Measurements from ENCODE around the gene VAPA. TPM values are rescaled to one million over a fixed set of nuclear protein-coding genes. Genes with fewer than 3 reads are reported as not detected.

The VAPA gene
- total and polyA plus RNA-seq, 9 of the 15 experiments (the other 6 are each of a cell fraction or from before 2014, with no cell fraction given), result 219 to 902 (median 526) TPM

GRCh38 chr18:9969247-9969646, 55.4 kb downstream of the VAPA start:
- CTCF ChIA-PET (ENCODE audit: low intra/inter-chr PET ratio), result no interaction called here
- BruUV-seq (replicated peaks), result no TSS peak
- no peaks in the 10 kb centered on the region for H3K36me3 ChIP-seq (ENCODE audit: control insufficient read depth, insufficient read depth, low read length)
- no peaks in the 10 kb centered on the region for H3K27me3 ChIP-seq (ENCODE audit: control insufficient read depth in 2 of 2, insufficient read depth in 2 of 2, low read length in 2 of 2)
- intact Hi-C loops (cut with micrococcal nuclease), result loop anchor here (5.0 kb wide), 1 partner anchor 287 kb away; no protein-coding TSS in a partner anchor
- DNase-seq (ENCODE audit: extremely low read depth in 1 of 4, low spot score in 3 of 4), result no peak
- TF ChIP-seq PRPF4 (IDR thresholded peaks at IDR 0.05; ENCODE audit: insufficient read depth, low read depth, low read length, poor library complexity, severe bottlenecking), result no peak
- TF ChIP-seq POU5F1 (IDR thresholded peaks at IDR 0.05; ENCODE audit: borderline replicate concordance, low read depth, low read length, partially characterized antibody), result no peak
- peak in 1 of 2 experiments; percentile 39; a peak in 1 of 4 replicates for TF ChIP-seq KDM1A (IDR thresholded peaks at IDR 0.05)
- peaks cover 8 to 12% of the 10 kb centered on the region in 2 experiments for H3K4me1 ChIP-seq (replicated peaks in 1 of 2; ENCODE audit: control insufficient read depth in 2 of 2, insufficient read depth in 2 of 2, low read length in 2 of 2)
- no peak for ATAC-seq
- H3K9ac ChIP-seq (ENCODE audit: insufficient read depth in 1 of 2, low read depth in 2 of 2, low read length in 2 of 2), result no peak overlapping the region
- FAIRE-seq, result no peak
- no peak overlapping the region for H3K4me2 ChIP-seq (ENCODE audit: insufficient read depth, low read length)
- no peaks in the 10 kb centered on the region for H3K9me3 ChIP-seq (replicated peaks; ENCODE audit: control insufficient read depth, insufficient read depth, low read depth, low read length)
- no peak overlapping the region for H3K4me3 ChIP-seq
- no peaks in the 10 kb centered on the region for H3K79me2 ChIP-seq (ENCODE audit: control insufficient read depth, insufficient read depth, low read length)
- 58% methylated on average over 9 of the region's 14 CpGs for whole genome bisulfite sequencing (ENCODE audit: insufficient coverage, low coverage, missing lambda C conversion rate)
- in situ Hi-C loops (cut with MboI), result no loop called here
- H3K9me1 ChIP-seq (ENCODE audit: control insufficient read depth, insufficient read depth, low read length), result no peaks in the 10 kb centered on the region
- H3K27ac ChIP-seq (ENCODE audit: extremely low read depth, low read depth, low read length), result no peak overlapping the region
- POLR2A ChIA-PET, result interaction anchor here (0.6 to 1.0 kb wide), 2 partner anchors 9 to 1338 kb away, joined by 3 to 4 read pairs; no protein-coding TSS in a partner anchor
- no peak overlapping the region for H2AFZ ChIP-seq (ENCODE audit: low read depth, low read length)
- H4K20me1 ChIP-seq (replicated peaks; ENCODE audit: control insufficient read depth, insufficient read depth, low read length), result no peaks in the 10 kb centered on the region

- no TSS peak for BruUV-seq (replicated peaks)
- peak; percentile 89 for ATAC-seq
- TF ChIP-seq, protein P1, sequence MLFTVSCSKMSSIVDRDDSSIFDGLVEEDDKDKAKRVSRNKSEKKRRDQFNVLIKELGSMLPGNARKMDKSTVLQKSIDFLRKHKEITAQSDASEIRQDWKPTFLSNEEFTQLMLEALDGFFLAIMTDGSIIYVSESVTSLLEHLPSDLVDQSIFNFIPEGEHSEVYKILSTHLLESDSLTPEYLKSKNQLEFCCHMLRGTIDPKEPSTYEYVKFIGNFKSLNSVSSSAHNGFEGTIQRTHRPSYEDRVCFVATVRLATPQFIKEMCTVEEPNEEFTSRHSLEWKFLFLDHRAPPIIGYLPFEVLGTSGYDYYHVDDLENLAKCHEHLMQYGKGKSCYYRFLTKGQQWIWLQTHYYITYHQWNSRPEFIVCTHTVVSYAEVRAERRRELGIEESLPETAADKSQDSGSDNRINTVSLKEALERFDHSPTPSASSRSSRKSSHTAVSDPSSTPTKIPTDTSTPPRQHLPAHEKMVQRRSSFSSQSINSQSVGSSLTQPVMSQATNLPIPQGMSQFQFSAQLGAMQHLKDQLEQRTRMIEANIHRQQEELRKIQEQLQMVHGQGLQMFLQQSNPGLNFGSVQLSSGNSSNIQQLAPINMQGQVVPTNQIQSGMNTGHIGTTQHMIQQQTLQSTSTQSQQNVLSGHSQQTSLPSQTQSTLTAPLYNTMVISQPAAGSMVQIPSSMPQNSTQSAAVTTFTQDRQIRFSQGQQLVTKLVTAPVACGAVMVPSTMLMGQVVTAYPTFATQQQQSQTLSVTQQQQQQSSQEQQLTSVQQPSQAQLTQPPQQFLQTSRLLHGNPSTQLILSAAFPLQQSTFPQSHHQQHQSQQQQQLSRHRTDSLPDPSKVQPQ (CRISPR knock-in tag; IDR thresholded peaks at IDR 0.05; ENCODE audit: borderline replicate concordance), result no peak
- TF ChIP-seq, protein P2, sequence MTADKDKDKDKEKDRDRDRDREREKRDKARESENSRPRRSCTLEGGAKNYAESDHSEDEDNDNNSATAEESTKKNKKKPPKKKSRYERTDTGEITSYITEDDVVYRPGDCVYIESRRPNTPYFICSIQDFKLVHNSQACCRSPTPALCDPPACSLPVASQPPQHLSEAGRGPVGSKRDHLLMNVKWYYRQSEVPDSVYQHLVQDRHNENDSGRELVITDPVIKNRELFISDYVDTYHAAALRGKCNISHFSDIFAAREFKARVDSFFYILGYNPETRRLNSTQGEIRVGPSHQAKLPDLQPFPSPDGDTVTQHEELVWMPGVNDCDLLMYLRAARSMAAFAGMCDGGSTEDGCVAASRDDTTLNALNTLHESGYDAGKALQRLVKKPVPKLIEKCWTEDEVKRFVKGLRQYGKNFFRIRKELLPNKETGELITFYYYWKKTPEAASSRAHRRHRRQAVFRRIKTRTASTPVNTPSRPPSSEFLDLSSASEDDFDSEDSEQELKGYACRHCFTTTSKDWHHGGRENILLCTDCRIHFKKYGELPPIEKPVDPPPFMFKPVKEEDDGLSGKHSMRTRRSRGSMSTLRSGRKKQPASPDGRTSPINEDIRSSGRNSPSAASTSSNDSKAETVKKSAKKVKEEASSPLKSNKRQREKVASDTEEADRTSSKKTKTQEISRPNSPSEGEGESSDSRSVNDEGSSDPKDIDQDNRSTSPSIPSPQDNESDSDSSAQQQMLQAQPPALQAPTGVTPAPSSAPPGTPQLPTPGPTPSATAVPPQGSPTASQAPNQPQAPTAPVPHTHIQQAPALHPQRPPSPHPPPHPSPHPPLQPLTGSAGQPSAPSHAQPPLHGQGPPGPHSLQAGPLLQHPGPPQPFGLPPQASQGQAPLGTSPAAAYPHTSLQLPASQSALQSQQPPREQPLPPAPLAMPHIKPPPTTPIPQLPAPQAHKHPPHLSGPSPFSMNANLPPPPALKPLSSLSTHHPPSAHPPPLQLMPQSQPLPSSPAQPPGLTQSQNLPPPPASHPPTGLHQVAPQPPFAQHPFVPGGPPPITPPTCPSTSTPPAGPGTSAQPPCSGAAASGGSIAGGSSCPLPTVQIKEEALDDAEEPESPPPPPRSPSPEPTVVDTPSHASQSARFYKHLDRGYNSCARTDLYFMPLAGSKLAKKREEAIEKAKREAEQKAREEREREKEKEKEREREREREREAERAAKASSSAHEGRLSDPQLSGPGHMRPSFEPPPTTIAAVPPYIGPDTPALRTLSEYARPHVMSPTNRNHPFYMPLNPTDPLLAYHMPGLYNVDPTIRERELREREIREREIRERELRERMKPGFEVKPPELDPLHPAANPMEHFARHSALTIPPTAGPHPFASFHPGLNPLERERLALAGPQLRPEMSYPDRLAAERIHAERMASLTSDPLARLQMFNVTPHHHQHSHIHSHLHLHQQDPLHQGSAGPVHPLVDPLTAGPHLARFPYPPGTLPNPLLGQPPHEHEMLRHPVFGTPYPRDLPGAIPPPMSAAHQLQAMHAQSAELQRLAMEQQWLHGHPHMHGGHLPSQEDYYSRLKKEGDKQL (CRISPR knock-in tag; IDR thresholded peaks at IDR 0.05; ENCODE audit: borderline replicate concordance), result no peak
These were observed 57.6 kb downstream of the VAPA start for GRCh38 chr18:9971313-9971920.

More at GRCh38 chr18:9971313-9971920, 57.6 kb downstream of the VAPA start:
- CTCF ChIA-PET (ENCODE audit: low intra/inter-chr PET ratio), result interaction anchor here (1.0 to 1.8 kb wide), 3 partner anchors 547 to 576 kb away, joined by 3 to 12 read pairs (median 3); no protein-coding TSS in a partner anchor
- Histone ChIP-seq H3K9ac (ENCODE audit: insufficient read depth in 1 of 2, low read depth in 2 of 2, low read length in 2 of 2) (no peak overlapping the region), H3K36me3 (ENCODE audit: control insufficient read depth, insufficient read depth, low read length) (no peaks in the 10 kb centered on the region), H4K20me1 (replicated peaks; ENCODE audit: control insufficient read depth, insufficient read depth, low read length) (no peaks in the 10 kb centered on the region), H3K9me1 (ENCODE audit: control insufficient read depth, insufficient read depth, low read length) (no peaks in the 10 kb centered on the region), H3K79me2 (ENCODE audit: control insufficient read depth, insufficient read depth, low read length) (no peaks in the 10 kb centered on the region), H3K27ac (ENCODE audit: extremely low read depth, low read depth, low read length) (no peak overlapping the region), H3K9me3 (replicated peaks; ENCODE audit: control insufficient read depth, insufficient read depth, low read depth, low read length) (peaks cover 2% of the 10 kb centered on the region; the same call in 1 of the 2 replicates), H3K4me1 (replicated peaks in 1 of 2; ENCODE audit: control insufficient read depth in 2 of 2, insufficient read depth in 2 of 2, low read length in 2 of 2) (peaks cover under 1 to 12% of the 10 kb centered on the region in 2 experiments; a peak in 4 of 5 replicates), H3K4me3 (no peak overlapping the region), H3K27me3 (ENCODE audit: control insufficient read depth in 2 of 2, insufficient read depth in 2 of 2, low read length in 2 of 2) (no peaks in the 10 kb centered on the region), H3K4me2 (ENCODE audit: insufficient read depth, low read length) (no peak overlapping the region), H2AFZ (ENCODE audit: low read depth, low read length) (no peak overlapping the region)
- 1% methylated on average over 4 of the region's 4 CpGs for WGBS (ENCODE audit: insufficient coverage, low coverage, missing lambda C conversion rate)
- DNase-seq (ENCODE audit: extremely low read depth in 1 of 4, low spot score in 3 of 4) (peak; percentile 77 to 91 (median 80)), FAIRE-seq (peak; percentile 98)
- intact Hi-C loops (cut with micrococcal nuclease), result loop anchor here (1.0 to 10.0 kb wide), 4 partner anchors 51 to 549 kb away; no protein-coding TSS in a partner anchor
- POLR2A ChIA-PET, result no interaction called here
- in situ Hi-C loops (cut with MboI), result loop anchor here (5.0 kb wide), 1 partner anchor 551 kb away; no protein-coding TSS in a partner anchor
